HG02571 (cell line): ENCODE results near the gene ATP2B1.
"Not testable (repeated sequence)": the region's sequence is repeated elsewhere in the genome, so short reads cannot be mapped to it uniquely, and the experiment has no call there.

ENCODE experiments used
- ATAC-seq: cut with Tn5 transposase; IDR thresholded peaks from one replicate; pipeline ENCODE4 v1.9.1; 2021; ENCODE audit warnings: mild to moderate bottlenecking, moderate library complexity; ENCODE audit not compliant: unreplicated experiment

ATP2B1 gene

GRCh38 chr12:89708565-89709156 lies at the start of gene ATP2B1:
Gene ATP2B1, minus strand, starts transcription at chr12:89708838. Its CDS starts 52,952 bp downstream, at chr12:89655886.
- ATAC-seq = peak; percentile 56

GRCh38 chr12:89757987-89758386 lies 49.3 kb upstream of the ATP2B1 start:
- not testable (repeated sequence) for ATAC-seq

- ATAC-seq = peak; percentile 90
Observed at GRCh38 chr12:89756585-89757398, 48.2 kb upstream of the ATP2B1 start.

GRCh38 chr12:89756194-89756584 lies 47.6 kb upstream of the ATP2B1 start:
- peak; percentile 13 for ATAC-seq

- no peak for ATAC-seq
Observed at GRCh38 chr12:89753997-89754396, 45.4 kb upstream of the ATP2B1 start.

- ATAC-seq = no peak
Observed at GRCh38 chr12:89752341-89752740, 43.7 kb upstream of the ATP2B1 start.

- no peak for ATAC-seq
Observed at GRCh38 chr12:89750389-89751351, 42.0 kb upstream of the ATP2B1 start.

GRCh38 chr12:89748791-89749190 lies 40.2 kb upstream of the ATP2B1 start:
- no peak for ATAC-seq

- no peak for ATAC-seq
Observed at GRCh38 chr12:89745286-89745685, 36.6 kb upstream of the ATP2B1 start.

GRCh38 chr12:89742337-89743022 lies 33.8 kb upstream of the ATP2B1 start:
- no peak for ATAC-seq

GRCh38 chr12:89740943-89741342 lies 32.3 kb upstream of the ATP2B1 start:
- ATAC-seq = no peak

- no peak for ATAC-seq
Observed at GRCh38 chr12:89736995-89737394, 28.4 kb upstream of the ATP2B1 start.

GRCh38 chr12:89733579-89734201 lies 25.1 kb upstream of the ATP2B1 start:
- no peak for ATAC-seq

GRCh38 chr12:89732522-89732921 lies 23.9 kb upstream of the ATP2B1 start:
- ATAC-seq = no peak

- no peak for ATAC-seq
Observed at GRCh38 chr12:89731614-89732013, 23.0 kb upstream of the ATP2B1 start.

- no peak for ATAC-seq
Observed at GRCh38 chr12:89731089-89731488, 22.5 kb upstream of the ATP2B1 start.

GRCh38 chr12:89729946-89730459 lies 21.4 kb upstream of the ATP2B1 start:
- no peak for ATAC-seq

GRCh38 chr12:89723276-89723675 lies 14.6 kb upstream of the ATP2B1 start:
- no peak for ATAC-seq

GRCh38 chr12:89721291-89721987 lies 12.8 kb upstream of the ATP2B1 start:
- peak; percentile 93 for ATAC-seq
